CD4-positive, alpha-beta memory T cell (primary cell): ENCODE results near the gene CERKL. TPM values are rescaled to one million over a fixed set of nuclear protein-coding genes. Genes with fewer than 3 reads are reported as not detected.

Source experiments
- CTCF ChIA-PET: fragments of 350-600 bp; sonication (Branson Sonifier 250); formaldehyde crosslinking; loops from one replicate; lab custom pipeline; 2021; ENCODE audit warnings: inconsistent platforms; ENCODE audit not compliant: partially characterized antibody; lab: Charles Lee
- POLR2A ChIA-PET: fragments of 350-600 bp; sonication (Branson Sonifier 250); formaldehyde crosslinking; loops from one replicate; lab custom pipeline; 2021; ENCODE audit not compliant: partially characterized antibody; lab: Charles Lee
- DNase-seq, 5 donors: peaks; one replicate each; pipeline versions ENCODE4 v3.0.0 to v3.0.0-alpha.2; 2020 to 2022; ENCODE audit warnings: mixed read lengths in 1 of 5
- H3K27ac ChIP-seq: one replicate; pipeline ENCODE4 v1.7.0; 2013; ENCODE audit warnings: low read depth, low read length
- H3K27me3 ChIP-seq: 2 replicates; pipeline ENCODE4 v1.7.0; 2013; ENCODE audit warnings: mild to moderate bottlenecking, low read length, moderate library complexity; ENCODE audit not compliant: insufficient read depth
- H3K36me3 ChIP-seq: 2 replicates; pipeline ENCODE4 v1.7.0; 2013; ENCODE audit warnings: mild to moderate bottlenecking, low read length, moderate library complexity; ENCODE audit not compliant: insufficient read depth
- H3K4me1 ChIP-seq: 2 replicates; pipeline ENCODE4 v1.7.0; 2013; ENCODE audit warnings: mild to moderate bottlenecking, low read length, moderate library complexity; ENCODE audit not compliant: insufficient read depth
- H3K4me3 ChIP-seq, 2 donors: one replicate each; pipeline ENCODE4 v1.7.0; 2013; ENCODE audit warnings: low read length in 2 of 2, mild to moderate bottlenecking in 1 of 2
- H3K9me3 ChIP-seq, 2 donors: one replicate each; pipeline ENCODE4 v1.7.0; 2013; ENCODE audit warnings: low read length in 2 of 2, control low read depth in 1 of 2; ENCODE audit not compliant: control insufficient read depth in 1 of 2
- H3K27ac Mint-ChIP-seq, 7 donors: one replicate each; pipeline ENCODE4 v1.8.0; 2020 to 2021; ENCODE audit warnings: mixed read lengths in 7 of 7, mild to moderate bottlenecking in 6 of 7, inconsistent platforms in 3 of 7, moderate library complexity in 3 of 7
- H3K27me3 Mint-ChIP-seq, 2 donors: one replicate each; pipeline ENCODE4 v1.8.0; 2020 to 2021; ENCODE audit warnings: mixed read lengths in 2 of 2
- H3K36me3 Mint-ChIP-seq, 2 donors: one replicate each; pipeline ENCODE4 v1.8.0; 2020 to 2021; ENCODE audit warnings: mixed read lengths in 2 of 2, inconsistent platforms in 1 of 2, mild to moderate bottlenecking in 1 of 2
- H3K4me1 Mint-ChIP-seq, 4 donors: one replicate each; pipeline ENCODE4 v1.8.0; 2020 to 2021; ENCODE audit warnings: mixed read lengths in 4 of 4, mild to moderate bottlenecking in 1 of 4
- H3K4me3 Mint-ChIP-seq, 8 donors: one replicate each; pipeline ENCODE4 v1.8.0; 2020 to 2021; ENCODE audit warnings: mixed read lengths in 8 of 8, mild to moderate bottlenecking in 7 of 8, moderate library complexity in 6 of 8, inconsistent platforms in 3 of 8
- H3K9me3 Mint-ChIP-seq, 8 donors: one replicate each; pipeline ENCODE4 v1.8.0; 2020 to 2021; ENCODE audit warnings: mixed read lengths in 8 of 8, mild to moderate bottlenecking in 5 of 8, inconsistent platforms in 3 of 8, moderate library complexity in 1 of 8
- intact Hi-C: fragments of 100-400 bp; cut with micrococcal nuclease; formaldehyde crosslinking; loops from one replicate; pipeline ENCODE4 v1.15.1; 2023
- polyA plus RNA-seq, 2 donors: library from polyadenylated mRNA; unstranded; fragments of 300-500 nt; fragmentation: Illumina TruSeq; gene quantifications; one replicate each; pipeline ENCODE4 v1.2.3, GENCODE V29; 2021
- total RNA-seq, 2 experiments: library from RNA; stranded (reverse); gene quantifications; one replicate each; pipeline ENCODE4 v1.2.3, GENCODE V29; 2021

The CERKL gene
- total and polyA plus RNA-seq, 4 experiments from 2014 or later = 0.09 to 33.3 (median 15.6) TPM

DNA sequence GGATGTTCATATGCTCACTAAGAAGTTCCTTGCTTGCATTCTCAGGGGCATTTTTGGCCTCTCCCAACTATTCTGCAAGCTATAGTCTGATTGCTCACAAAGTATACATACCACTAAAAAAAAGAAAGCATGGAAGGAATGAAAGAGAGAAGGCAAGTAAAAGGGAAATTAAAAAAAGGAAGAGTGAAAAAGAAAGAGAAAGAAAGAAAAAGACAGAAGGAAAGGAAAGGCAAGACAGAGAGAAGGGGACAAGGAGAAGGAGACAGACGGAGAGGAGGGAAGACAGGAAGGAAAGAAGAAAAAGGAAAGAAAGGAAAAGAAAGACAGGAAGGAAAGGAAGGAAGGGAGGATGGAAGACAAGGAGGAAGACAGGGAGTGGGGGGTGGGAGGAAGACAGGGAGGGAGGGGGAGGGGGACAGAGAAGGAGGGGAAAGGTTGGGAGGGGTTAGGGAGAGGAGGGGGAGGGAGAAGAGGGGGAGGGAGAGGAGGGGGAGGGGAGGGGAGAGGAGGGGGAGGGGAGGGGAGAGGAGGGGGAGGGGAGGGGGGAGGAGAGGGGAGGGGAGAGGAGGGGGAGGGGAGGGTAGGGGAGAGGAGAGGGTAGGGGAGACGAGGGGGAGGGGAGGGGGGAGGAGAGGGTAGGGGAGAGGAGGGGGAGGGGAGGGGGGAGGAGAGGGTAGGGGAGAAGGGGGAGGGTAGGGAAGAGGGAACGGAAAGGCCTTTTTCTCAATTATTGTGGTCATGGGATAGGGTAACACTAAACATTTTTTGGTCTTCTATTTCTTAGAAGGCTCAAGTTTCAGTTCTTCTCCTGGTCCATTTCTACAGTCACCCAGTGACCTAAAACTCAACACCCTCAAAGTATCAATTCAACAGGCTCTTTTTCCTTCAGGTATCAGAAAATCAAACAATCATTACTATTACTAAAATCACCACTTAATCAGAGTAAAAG is 50.7 kb downstream of the CERKL start:
- H3K27ac Mint-ChIP-seq = no peak overlapping the region
- H3K27ac ChIP-seq = no peak overlapping the region

DNA sequence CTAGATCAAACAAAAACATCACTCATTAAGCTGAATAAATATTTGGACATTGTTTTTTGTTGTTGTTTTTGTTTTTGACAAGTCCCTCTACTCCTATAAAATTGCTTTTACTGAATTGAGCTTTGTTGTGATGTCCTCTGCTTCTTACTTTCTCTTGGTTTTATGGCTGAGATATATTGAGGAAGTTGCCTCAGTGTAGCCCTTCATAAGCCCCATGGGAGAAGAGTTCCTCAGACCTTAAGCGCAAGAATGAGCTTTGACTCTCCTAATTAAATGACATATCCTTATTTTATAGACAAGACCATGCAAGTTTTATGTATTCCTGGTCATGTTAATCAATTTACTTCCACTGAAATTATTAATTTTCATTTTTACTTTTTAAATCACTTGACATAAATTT is 54.9 kb downstream of the CERKL start:
- no peak for DNase-seq
- H3K27me3 Mint-ChIP-seq = peaks cover 0 to 12% of the 10 kb centered on the region in 2 donors
- intact Hi-C loops = no loop called here
- CTCF ChIA-PET = interaction anchor here (2.3 kb wide), 1 partner anchor 16 kb away, joined by 5 read pairs; no protein-coding TSS in a partner anchor
- no peaks in the 10 kb centered on the region for H3K36me3 ChIP-seq
- no peak overlapping the region for H3K27ac Mint-ChIP-seq
- H3K4me3 Mint-ChIP-seq = no peak overlapping the region
- H3K27me3 ChIP-seq = no peaks in the 10 kb centered on the region
- POLR2A ChIA-PET = no interaction called here
- peaks cover 0 to 7% (median 2%) of the 10 kb centered on the region in 4 donors for H3K4me1 Mint-ChIP-seq
- peaks cover 0 to 24% (median 11%) of the 10 kb centered on the region in 8 donors for H3K9me3 Mint-ChIP-seq
- H3K4me1 ChIP-seq = no peaks in the 10 kb centered on the region
- peaks cover 0 to 4% of the 10 kb centered on the region in 2 donors for H3K36me3 Mint-ChIP-seq
- H3K4me3 ChIP-seq = no peak overlapping the region
- H3K9me3 ChIP-seq = no peaks in the 10 kb centered on the region
- H3K27ac ChIP-seq = no peak overlapping the region

More for the DNA sequence above, 50.7 kb downstream of the CERKL start:
- Mint-ChIP-seq H3K36me3 (peaks cover 0 to 4% of the 10 kb centered on the region in 2 donors), H3K27me3 (no peaks in the 10 kb centered on the region), H3K4me3 (no peak overlapping the region), H3K4me1 (peaks cover 6 to 17% (median 10%) of the 10 kb centered on the region in 4 donors), H3K9me3 (peaks cover 0 to 24% (median 11%) of the 10 kb centered on the region in 8 donors)
- no peaks in the 10 kb centered on the region for H3K9me3 ChIP-seq
- no peak for DNase-seq
- no peaks in the 10 kb centered on the region for H3K27me3 ChIP-seq
- CTCF ChIA-PET = no interaction called here
- no peak overlapping the region for H3K4me3 ChIP-seq
- peaks cover 7% of the 10 kb centered on the region for H3K4me1 ChIP-seq
- POLR2A ChIA-PET = no interaction called here
- intact Hi-C loops = no loop called here
- no peaks in the 10 kb centered on the region for H3K36me3 ChIP-seq

DNA sequence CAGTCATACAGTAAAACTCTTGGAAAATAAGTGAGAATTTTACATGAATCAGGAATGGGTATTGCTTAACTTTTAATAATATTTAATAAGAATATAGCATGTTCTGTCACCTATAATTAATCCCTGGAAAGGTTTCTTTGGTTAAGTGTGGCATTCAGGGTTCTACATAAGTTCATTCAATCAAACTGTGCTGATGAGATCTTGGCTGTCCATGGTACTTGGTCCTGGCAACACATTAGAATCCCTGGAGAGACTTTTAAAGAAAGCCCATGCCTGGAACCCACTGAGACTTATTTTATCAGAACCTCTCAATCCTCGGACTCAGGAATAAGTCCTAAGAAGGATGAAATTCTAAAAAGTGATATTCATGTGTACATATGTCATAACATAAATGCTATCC is 60.3 kb downstream of the CERKL start:
- Mint-ChIP-seq H3K27me3 (peaks cover 1 to 28% of the 10 kb centered on the region in 2 donors), H3K36me3 (no peaks in the 10 kb centered on the region), H3K4me3 (no peak overlapping the region), H3K4me1 (no peaks in the 10 kb centered on the region), H3K27ac (no peak overlapping the region), H3K9me3 (peaks cover 0 to 2% (median 0%) of the 10 kb centered on the region in 8 donors)
- ChIA-PET POLR2A (no interaction called here), CTCF (no interaction called here)
- Histone ChIP-seq H3K27me3 (no peaks in the 10 kb centered on the region), H3K36me3 (no peaks in the 10 kb centered on the region), H3K4me1 (no peaks in the 10 kb centered on the region), H3K27ac (no peak overlapping the region), H3K4me3 (no peak overlapping the region), H3K9me3 (no peaks in the 10 kb centered on the region)
- DNase-seq = no peak
- intact Hi-C loops = no loop called here

DNA sequence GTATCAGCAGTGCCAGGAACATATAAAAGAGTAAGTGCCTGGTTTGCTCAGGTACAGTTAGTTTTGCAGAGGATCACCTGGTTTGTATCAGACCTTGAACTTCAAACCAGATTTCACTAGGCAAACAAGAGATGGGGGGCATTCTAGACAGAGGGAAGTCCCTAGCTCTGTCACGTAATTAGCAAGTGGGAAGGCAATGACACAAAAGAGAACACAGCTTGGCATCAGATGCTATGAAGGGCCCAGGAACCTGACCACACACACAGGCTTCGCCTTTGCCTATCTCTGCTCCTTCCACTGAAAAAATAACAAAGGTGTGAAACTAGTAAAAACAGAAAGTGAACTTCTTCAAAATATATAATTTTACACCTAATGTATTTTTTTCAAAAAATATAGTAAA is 62.6 kb downstream of the CERKL start:
- H3K4me3 Mint-ChIP-seq = no peak overlapping the region
- CTCF ChIA-PET = no interaction called here

DNA sequence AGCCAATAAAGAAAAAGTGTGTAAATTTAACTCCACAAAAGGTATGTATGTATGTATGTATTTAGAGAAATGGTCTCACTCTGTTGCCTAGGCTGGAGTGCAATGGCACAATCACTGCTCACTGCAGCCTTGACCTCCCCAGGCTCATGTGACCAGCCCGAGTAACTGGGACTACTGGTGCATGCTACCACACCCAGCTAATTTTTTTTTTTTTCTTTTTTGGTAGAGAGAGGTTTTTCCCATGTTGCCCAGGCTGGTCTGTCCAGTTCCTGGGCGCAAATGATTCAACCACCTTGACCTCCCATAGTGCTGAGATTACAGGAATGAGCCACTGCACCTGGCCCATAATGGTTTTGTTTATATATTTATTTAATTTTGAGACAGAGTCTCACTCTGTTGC is 67.1 kb downstream of the CERKL start:
- Mint-ChIP-seq H3K36me3 (no peaks in the 10 kb centered on the region), H3K27me3 (peaks cover 5 to 21% of the 10 kb centered on the region in 2 donors), H3K9me3 (no peaks in the 10 kb centered on the region), H3K27ac (no peak overlapping the region), H3K4me1 (peaks cover 10 to 12% (median 11%) of the 10 kb centered on the region in 4 donors), H3K4me3 (no peak overlapping the region)
- Histone ChIP-seq H3K27ac (no peak overlapping the region), H3K4me3 (no peak overlapping the region), H3K36me3 (no peaks in the 10 kb centered on the region), H3K9me3 (no peaks in the 10 kb centered on the region), H3K27me3 (no peaks in the 10 kb centered on the region), H3K4me1 (peaks cover 14% of the 10 kb centered on the region)
- ChIA-PET CTCF (no interaction called here), POLR2A (no interaction called here)
- DNase-seq = no peak
- intact Hi-C loops = no loop called here

More for the DNA sequence above, 62.6 kb downstream of the CERKL start:
- Histone ChIP-seq H3K27me3 (no peaks in the 10 kb centered on the region), H3K9me3 (no peaks in the 10 kb centered on the region), H3K36me3 (no peaks in the 10 kb centered on the region), H3K4me3 (no peak overlapping the region), H3K4me1 (no peaks in the 10 kb centered on the region), H3K27ac (no peak overlapping the region)
- Mint-ChIP-seq H3K36me3 (no peaks in the 10 kb centered on the region), H3K27ac (no peak overlapping the region), H3K4me1 (no peaks in the 10 kb centered on the region), H3K27me3 (peaks cover 3 to 22% of the 10 kb centered on the region in 2 donors), H3K9me3 (peaks cover 0 to 2% (median 0%) of the 10 kb centered on the region in 8 donors)
- intact Hi-C loops = no loop called here
- no peak for DNase-seq
- POLR2A ChIA-PET = no interaction called here

DNA sequence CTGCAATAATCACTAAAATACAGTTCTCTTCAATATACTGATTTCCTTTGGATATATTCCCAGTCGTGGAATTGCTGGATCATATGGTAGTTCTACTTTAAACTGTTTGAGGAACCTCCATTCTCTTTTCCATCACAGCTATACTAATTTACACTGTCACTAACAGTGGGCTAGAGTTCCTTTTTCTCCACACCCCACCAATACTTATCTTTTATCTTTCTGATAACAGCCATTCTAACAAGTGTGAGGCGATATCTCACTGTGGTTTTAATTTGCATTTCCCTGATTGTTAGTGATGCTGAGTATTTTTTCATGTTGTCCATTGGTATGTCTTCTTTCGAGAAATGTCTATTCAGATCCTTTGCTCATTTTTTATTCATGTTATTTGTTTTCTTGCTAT is 68.4 kb downstream of the CERKL start:
- peaks cover 14% of the 10 kb centered on the region for H3K4me1 ChIP-seq
- H3K27me3 ChIP-seq = no peaks in the 10 kb centered on the region
- no peak overlapping the region for H3K27ac Mint-ChIP-seq
- H3K4me1 Mint-ChIP-seq = peaks cover 10 to 12% (median 11%) of the 10 kb centered on the region in 4 donors
- H3K9me3 Mint-ChIP-seq = no peaks in the 10 kb centered on the region
- H3K36me3 Mint-ChIP-seq = no peaks in the 10 kb centered on the region
- CTCF ChIA-PET = no interaction called here
- no peaks in the 10 kb centered on the region for H3K36me3 ChIP-seq
- no peak overlapping the region for H3K4me3 Mint-ChIP-seq
- peaks cover 5 to 21% of the 10 kb centered on the region in 2 donors for H3K27me3 Mint-ChIP-seq
- no peaks in the 10 kb centered on the region for H3K9me3 ChIP-seq
- POLR2A ChIA-PET = no interaction called here
- DNase-seq = no peak
- intact Hi-C loops = no loop called here
- H3K27ac ChIP-seq = no peak overlapping the region
- no peak overlapping the region for H3K4me3 ChIP-seq

DNA sequence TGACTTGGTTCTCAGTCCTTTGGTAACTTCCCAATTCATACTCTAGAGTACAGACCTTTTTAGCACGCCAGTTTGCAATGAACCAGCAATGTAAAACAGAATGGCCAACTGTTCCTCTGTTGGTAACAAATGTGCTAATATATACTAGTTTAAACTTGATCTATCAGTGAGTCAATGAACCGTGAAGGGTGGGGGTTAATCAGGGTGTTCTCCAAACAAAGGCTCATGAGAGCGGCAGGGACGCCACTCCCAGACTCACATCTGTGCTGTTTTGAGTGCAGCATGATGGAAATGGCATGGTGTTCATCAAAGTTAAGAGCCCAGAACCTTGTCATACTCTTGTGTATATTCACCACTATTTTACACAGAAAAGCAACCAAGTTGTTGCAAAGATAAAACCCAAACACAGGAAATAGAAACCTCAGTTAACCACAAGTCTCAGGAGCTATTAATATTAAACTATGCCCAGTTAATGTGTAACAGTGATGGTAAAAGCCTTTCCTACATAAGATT is 70.3 kb downstream of the CERKL start:
- intact Hi-C loops = no loop called here
- ChIA-PET POLR2A (no interaction called here), CTCF (interaction anchor here (1.9 kb wide), 1 partner anchor 15 kb away, joined by 5 read pairs; no protein-coding TSS in a partner anchor)
- H3K4me1 ChIP-seq = peaks cover 14% of the 10 kb centered on the region
- no peak overlapping the region for H3K4me3 ChIP-seq
- H3K27ac ChIP-seq = no peak overlapping the region
- H3K27ac Mint-ChIP-seq = no peak overlapping the region
- no peaks in the 10 kb centered on the region for H3K9me3 Mint-ChIP-seq
- no peaks in the 10 kb centered on the region for H3K27me3 ChIP-seq
- DNase-seq = peak in 1 of 5 donors; percentile 1
- peaks cover 7 to 11% of the 10 kb centered on the region in 2 donors for H3K27me3 Mint-ChIP-seq
- peak overlapping the region in 1 of 8 donors; percentile 2 for H3K4me3 Mint-ChIP-seq
- H3K9me3 ChIP-seq = no peaks in the 10 kb centered on the region
- no peaks in the 10 kb centered on the region for H3K36me3 Mint-ChIP-seq
- H3K36me3 ChIP-seq = no peaks in the 10 kb centered on the region
- H3K4me1 Mint-ChIP-seq = peaks cover 10 to 12% (median 11%) of the 10 kb centered on the region in 4 donors
